Measurements from ENCODE around the gene LRRC75B. TPM values are rescaled to one million over a fixed set of nuclear protein-coding genes. Genes with fewer than 3 reads are reported as not detected.

The LRRC75B gene
- total RNA-seq, 4 donors from 2014 or later = 8.5 to 21.2 (median 14.8) TPM

- H3K36me3 ChIP-seq = peaks cover 0 to 27% of the 10 kb centered on the region in 2 donors
- H3K4me3 ChIP-seq = no peak overlapping the region
- WGBS, 2 donors (ENCODE audit: low coverage in 1 of 2) = 80 to 87% methylated on average over 2 to 3 of the region's 3 CpGs
- no peak overlapping the region for H3K27ac ChIP-seq
- no peaks in the 10 kb centered on the region for H3K9me3 ChIP-seq
- H3K27me3 ChIP-seq = no peaks in the 10 kb centered on the region
- TF ChIP-seq POLR2AphosphoS5 (IDR thresholded peaks at IDR 0.05) = no peak
- H3K4me1 ChIP-seq = no peaks in the 10 kb centered on the region
- no peak for ATAC-seq
These were observed 56.8 kb downstream of the LRRC75B start for GRCh38 chr22:24536089-24536488.

Other genes starting within 250 kb of the LRRC75B start
- gene ADORA2A, start 165.5 kb downstream of the LRRC75B start, total RNA-seq = 1 to 10 TPM; 1.9 to 5.7 (median 3.3) TPM
- under 1 TPM in 3 of 4 donors, not detected in 1; 0.13 to 0.93 (median 0.50) TPM for gene UPB1, start 97.7 kb downstream of the LRRC75B start, total RNA-seq
- 100 to 1,000 TPM; 107 to 178 (median 121) TPM for gene GUCD1, start 37.9 kb downstream of the LRRC75B start, total RNA-seq
- 100 to 1,000 TPM in 3 of 4 donors, 10 to 100 TPM in 1; 98.4 to 138 (median 104) TPM for gene SNRPD3, start 37.1 kb downstream of the LRRC75B start, total RNA-seq
- gene GGT1, start 10.1 kb upstream of the LRRC75B start, total RNA-seq = 1 to 10 TPM in 3 of 4 donors, under 1 TPM in 1; 0.47 to 5.0 (median 3.7) TPM
- gene PIWIL3, start 181.6 kb upstream of the LRRC75B start, total RNA-seq = not detected
- gene SGSM1, start 213.1 kb upstream of the LRRC75B start, total RNA-seq = 1 to 10 TPM; 1.8 to 4.2 (median 2.4) TPM

All from gastroesophageal sphincter (tissue), 4 donors.